Measurements from ENCODE around the gene CHST11.

GRCh38 chr12:104456417-104456949 is at the start of gene CHST11:
- no peak for TF ChIP-seq POLR2AphosphoS5 (IDR thresholded peaks at IDR 0.05; ENCODE audit: borderline replicate concordance, low read depth, low read length)
- TF ChIP-seq FOXP2 (optimal IDR thresholded peaks at IDR 0.05; ENCODE audit: control extremely low read depth, extremely low read length, insufficient read depth): no peak
